Bone marrow (tissue), 2 donors: ENCODE results near the gene PPP1R9B.

Experiments
- DNase-seq, 2 donors: peaks; one replicate each; lab custom pipeline; 2025; lab: John Stamatoyannopoulos, UW

The PPP1R9B gene

DNA sequence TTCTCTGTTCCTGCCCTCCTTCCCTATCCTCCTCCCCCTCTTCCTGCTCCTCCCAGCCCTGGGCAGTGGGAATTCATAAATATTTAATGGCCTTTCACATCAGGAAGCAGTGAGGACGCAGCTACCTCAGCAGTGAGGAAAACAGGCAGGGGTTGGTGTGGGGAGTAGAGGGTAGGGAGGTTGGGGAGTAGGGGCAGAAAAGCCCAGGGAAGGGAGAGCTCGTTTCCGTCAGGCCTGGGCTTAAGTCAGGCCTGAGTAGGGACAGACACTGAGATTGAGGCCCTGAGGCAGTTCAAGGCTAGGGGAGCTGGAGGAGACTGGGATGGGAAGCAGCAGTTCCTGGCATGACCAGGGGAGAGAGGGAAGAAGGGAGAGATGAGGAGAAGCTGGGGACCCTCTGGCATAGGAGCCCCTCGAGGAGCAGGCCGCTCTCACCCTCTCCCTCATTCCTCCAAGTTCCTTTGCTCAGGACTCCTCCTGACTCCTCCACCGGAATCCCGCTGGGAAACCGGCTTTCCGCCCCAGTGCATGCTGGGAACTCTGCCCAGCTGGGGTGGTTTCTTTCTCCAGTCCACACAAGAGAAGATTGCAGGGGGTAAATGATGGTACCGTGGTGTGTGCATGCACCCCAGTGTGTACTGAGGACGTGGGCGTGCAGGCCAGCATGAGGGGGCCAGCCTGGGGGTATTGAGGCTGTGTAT, 26.7 kb downstream of the PPP1R9B start:
- DNase-seq: no peak

- no peak for DNase-seq
Measured at GRCh38 chr17:50122945-50123344, 27.5 kb downstream of the PPP1R9B start.

- DNase-seq: no peak
Measured at GRCh38 chr17:50120475-50121253, 29.8 kb downstream of the PPP1R9B start.

GRCh38 chr17:50118828-50119218, 31.7 kb downstream of the PPP1R9B start:
- DNase-seq: no peak

DNA sequence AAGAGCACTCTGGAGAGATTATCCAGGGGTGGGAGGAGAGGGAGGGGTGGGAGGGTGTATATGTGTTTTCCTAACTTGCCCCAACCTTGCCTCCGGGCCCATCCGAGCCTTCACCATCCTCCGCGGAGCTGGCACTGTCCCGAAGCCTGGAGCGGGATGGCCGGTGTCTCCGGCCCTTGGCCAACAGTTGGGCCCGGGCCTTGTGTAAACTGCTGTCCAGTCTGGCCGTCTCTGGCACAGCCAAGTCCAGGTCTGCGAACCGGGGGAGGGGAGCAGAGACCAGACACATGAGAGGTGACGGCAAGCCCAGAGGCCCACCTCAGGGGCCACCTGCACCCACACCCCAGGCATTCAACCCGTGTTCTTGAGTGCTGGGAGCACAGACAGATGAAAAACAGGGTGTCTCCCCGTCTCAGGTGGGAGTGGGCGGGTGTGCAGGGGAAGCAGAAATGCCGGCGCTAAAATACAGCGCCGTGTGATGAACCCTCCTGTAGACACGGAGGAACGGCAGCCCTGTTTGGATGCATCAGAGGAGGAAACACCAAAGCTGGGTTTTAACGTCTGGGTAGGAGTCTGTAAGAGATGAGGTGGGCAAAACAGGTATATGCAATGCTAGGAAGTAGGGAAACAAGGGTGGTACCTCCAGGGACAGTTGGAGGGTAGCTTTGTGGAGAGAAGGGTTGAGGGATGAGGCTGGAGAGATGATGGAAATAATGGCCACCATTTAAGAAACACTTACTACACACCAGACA, 32.2 kb downstream of the PPP1R9B start:
- no peak for DNase-seq

DNA sequence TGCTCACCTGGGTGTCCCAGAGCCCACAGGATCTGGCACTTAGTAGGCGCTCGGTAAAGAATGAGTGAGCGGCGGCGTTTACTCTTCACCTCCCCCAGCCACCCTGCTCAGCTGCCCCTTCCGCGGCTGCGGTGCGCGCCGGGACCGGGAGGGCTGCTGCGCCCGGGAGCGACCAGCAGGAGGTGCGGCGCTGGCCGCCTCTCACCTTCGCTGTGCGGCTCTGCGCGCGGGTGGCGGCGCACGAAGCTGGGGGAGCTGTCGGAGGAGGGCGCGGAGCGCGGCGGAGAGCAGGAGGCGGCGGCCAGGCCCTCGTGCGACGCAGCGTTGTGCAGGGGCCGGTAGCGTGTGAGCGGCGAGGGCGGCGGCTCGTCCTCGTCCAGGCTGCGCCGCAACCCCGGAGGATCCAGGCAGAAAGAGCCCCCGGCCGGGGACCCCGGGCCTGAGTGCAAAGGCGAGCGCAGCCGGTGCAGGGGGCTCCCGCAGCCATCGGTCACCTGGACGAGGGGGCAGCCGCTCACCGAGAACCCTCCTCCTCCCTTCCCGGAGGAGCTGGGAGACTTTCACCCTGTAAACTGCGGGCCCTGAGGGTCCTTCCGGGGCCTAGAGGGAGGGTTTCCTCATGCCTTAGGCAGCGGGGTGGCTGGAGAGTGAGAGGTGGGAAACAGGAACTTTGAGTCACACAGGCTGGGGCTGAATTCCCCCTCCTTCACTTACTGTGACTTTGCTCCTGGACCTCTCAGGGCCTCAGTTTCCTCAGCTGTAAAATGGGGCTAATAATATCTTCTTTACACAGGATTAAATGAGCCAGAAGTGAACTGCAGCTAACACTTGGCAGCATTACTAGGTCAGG, 33.0 kb downstream of the PPP1R9B start:
- peak in 1 of 2 donors; percentile 45 for DNase-seq

GRCh38 chr17:50115756-50116155, 34.7 kb downstream of the PPP1R9B start:
- DNase-seq: no peak

DNA sequence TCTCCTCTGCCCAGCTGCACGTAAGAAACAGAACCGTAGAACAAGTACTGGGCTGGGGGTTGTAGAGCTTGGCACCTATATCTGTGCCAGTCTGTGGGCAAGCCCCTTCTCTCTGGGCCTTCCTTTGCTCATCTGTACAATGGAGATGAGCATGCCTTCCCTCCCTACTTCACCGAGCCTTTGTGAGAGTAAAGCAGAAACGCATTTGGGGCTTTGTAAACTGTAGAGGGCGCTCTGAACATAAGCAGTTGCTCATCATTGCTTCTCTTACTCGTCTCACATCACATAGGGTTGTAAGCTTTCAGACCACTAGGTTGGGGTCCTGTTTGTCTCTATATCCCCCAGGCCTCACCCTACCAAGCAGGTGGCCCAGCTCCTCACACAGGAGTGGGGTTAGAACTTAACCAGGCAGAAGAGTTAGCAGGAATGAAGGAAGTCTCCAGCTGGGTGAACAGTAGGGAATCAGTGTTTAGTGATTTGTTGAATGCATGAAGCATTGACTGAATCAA, 35.6 kb downstream of the PPP1R9B start:
- DNase-seq: peak in 1 of 2 donors; percentile 65

GRCh38 chr17:50114401-50114800, 36.1 kb downstream of the PPP1R9B start:
- no peak for DNase-seq

- no peak for DNase-seq
Measured at GRCh38 chr17:50113624-50114320, 36.7 kb downstream of the PPP1R9B start.

DNA sequence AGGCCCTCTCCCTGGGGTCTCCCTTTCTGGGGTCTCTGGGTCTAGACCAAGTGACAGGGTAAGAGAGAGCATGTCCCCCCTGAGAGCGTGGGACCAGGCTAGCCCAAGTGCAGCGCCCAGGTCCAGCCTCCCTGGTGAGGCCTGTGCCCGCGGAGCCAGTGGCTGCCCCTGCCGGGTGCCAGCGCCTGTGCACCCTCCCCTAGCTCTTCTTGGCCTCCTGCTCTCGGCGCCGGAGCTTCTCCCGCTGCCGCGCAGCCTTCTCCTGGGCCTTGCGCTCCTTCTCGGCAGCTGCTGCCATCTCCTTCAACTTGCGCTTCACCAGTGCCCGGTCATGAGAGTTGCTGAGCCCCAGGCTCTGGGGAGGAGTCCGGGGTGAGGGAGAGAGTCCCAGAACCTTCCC, 37.8 kb downstream of the PPP1R9B start:
- DNase-seq: no peak

DNA sequence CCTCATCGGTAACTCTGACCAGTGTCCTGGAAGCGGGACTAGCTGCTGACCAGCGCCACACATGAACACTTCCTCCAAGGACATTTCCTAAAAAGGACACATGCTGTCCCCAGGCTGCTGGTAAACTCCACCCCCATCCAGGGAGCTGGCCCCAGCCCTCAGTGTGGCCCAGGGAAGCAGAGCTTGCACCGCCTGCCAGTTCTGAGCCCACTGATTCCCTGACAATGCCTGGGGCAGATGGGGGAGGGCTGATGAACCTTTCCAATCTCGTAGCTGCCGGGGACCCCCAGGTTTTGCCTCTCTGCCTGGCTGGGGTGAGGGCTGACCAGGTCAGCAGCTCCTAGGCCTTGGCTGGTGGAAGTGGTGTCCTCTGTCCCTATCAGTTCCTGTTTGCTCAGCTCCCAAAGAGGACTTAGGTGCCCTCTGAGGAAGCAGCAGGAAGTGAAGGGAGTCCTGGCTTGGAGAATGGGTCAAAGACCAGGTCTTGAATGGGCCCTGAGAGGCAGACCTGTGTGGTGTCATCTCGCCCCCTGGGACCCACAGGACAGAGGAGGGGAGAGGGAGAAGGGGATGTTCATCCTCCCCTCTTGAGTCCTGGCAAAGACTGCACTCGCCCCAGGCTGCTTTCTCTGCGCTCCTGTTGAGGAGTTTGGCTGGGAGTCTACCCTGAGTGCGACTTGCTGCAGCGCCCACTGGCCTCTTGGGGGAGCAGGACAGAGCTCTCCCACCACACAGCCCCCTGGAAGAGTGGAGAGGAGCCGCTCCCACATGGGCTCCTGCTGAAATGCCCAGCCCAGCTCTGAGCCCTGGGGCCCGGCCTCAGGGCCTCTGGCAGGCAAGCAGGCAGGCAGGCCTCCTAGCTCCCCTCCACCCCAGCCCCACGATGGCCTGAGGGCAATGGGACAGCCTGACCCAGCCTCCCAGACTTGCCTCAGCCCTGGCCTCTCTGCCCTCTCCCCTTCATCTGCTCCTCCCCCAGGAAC, 38.5 kb downstream of the PPP1R9B start:
- DNase-seq: no peak

- no peak for DNase-seq
Measured at GRCh38 chr17:50110591-50111349, 39.7 kb downstream of the PPP1R9B start.

GRCh38 chr17:50109785-50110184, 40.7 kb downstream of the PPP1R9B start:
- no peak for DNase-seq

- DNase-seq: no peak
Measured at GRCh38 chr17:50109207-50109606, 41.3 kb downstream of the PPP1R9B start.

DNA sequence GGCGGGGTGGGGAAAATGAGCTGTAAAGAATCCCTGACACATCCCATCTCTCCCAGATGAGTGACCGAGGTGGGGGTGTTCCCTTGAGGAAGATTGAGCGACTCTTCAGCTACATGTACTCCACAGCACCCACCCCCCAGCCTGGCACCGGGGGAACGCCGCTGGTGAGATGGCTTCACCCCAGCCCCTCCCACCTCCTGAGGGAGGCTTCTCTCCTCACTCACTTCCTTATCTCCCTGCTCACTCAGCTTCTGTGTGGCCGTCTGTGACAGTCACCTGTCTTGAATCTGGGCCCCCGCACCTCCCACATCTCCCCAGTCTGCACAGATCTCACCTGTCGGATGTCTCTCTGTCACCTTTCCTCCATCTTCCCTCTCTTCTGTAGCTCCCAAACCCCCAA, 41.9 kb downstream of the PPP1R9B start:
- no peak for DNase-seq

GRCh38 chr17:50107790-50108414, 42.6 kb downstream of the PPP1R9B start:
- DNase-seq: no peak

GRCh38 chr17:50106393-50107131, 43.9 kb downstream of the PPP1R9B start:
- no peak for DNase-seq
